K562 (cell line): ENCODE measurements around the gene ARHGAP42. TPM values are rescaled to one million over a fixed set of nuclear protein-coding genes. Genes with fewer than 3 reads are reported as not detected.

Experiments
- ATAC-seq: fragments of 200-7000 bp; cut with Tn5 transposase; 3 replicates; pipeline ENCODE4 v1.9.1; 2020; ENCODE audit warnings: moderate library complexity
- BruUV-seq: library from RNA; stranded (reverse); fragments of 400-500 nt; replicated peaks from 2 replicates; lab custom pipeline; 2021; lab: Mats Ljungman, UMichigan
- CTCF ChIA-PET: fragments of 300-600 bp; formaldehyde crosslinking; extraction: SDS; loops from one replicate; lab custom pipeline; 2021; ENCODE audit warnings: low intra/inter-chr PET ratio; lab: Yijun Ruan, JAX
- POLR2A ChIA-PET: fragments of 300-600, 350-650 bp; sonication (Branson Sonifier 250); formaldehyde crosslinking; extraction: SDS; loops from one replicate; lab custom pipeline; 2021; ENCODE audit warnings: antibody characterized with exemption, inconsistent platforms; lab: Yijun Ruan, JAX
- DNase-seq, 4 experiments: peaks; one replicate each; pipeline versions ENCODE4 v3.0.0 to v3.0.0-alpha.2; 2011 to 2018; ENCODE audit warnings: low spot score in 3 of 4, mixed read lengths in 3 of 4; ENCODE audit errors: extremely low read depth in 1 of 4
- FAIRE-seq: peaks from 2 replicates; lab custom pipeline; 2011; peaks lifted over from hg19 to GRCh38; lab: Jason Lieb, UNC
- H2AFZ ChIP-seq: 2 replicates; pipeline ENCODE4 v1.6.0; 2011; ENCODE audit warnings: low read depth, low read length, control low read depth, inconsistent platforms
- H3K27ac ChIP-seq: fragments of 200-600 bp; 3 replicates; pipeline ENCODE4 v1.8.0; 2011; ENCODE audit warnings: low read depth, mild to moderate bottlenecking, control low read depth, inconsistent platforms, low read length, moderate library complexity, mixed read lengths; ENCODE audit errors: extremely low read depth
- H3K27me3 ChIP-seq, 2 experiments: fragments of 300-600 bp in 1 of 2; 2 replicates in 1 of 2; 3 replicates in 1 of 2; pipeline versions ENCODE4 v1.6.0 to v1.8.0; 2011; ENCODE audit warnings: inconsistent platforms in 2 of 2, low read length in 2 of 2, mild to moderate bottlenecking in 1 of 2, mixed read lengths in 1 of 2, moderate library complexity in 1 of 2; ENCODE audit not compliant: control insufficient read depth in 2 of 2, insufficient read depth in 2 of 2
- H3K36me3 ChIP-seq: fragments of 300-600 bp; 3 replicates; pipeline ENCODE4 v1.8.0; 2011; ENCODE audit warnings: mild to moderate bottlenecking, low read length, inconsistent platforms; ENCODE audit not compliant: control insufficient read depth, insufficient read depth
- H3K4me1 ChIP-seq, 2 experiments: fragments of 200-600 bp in 1 of 2; replicated peaks in 1 of 2; 2 replicates in 1 of 2; 3 replicates in 1 of 2; pipeline versions ENCODE4 v1.5.1 to v1.8.0; 2011; ENCODE audit warnings: inconsistent platforms in 2 of 2, low read length in 2 of 2, mild to moderate bottlenecking in 1 of 2, mixed read lengths in 1 of 2, moderate library complexity in 1 of 2; ENCODE audit not compliant: control insufficient read depth in 2 of 2, insufficient read depth in 2 of 2
- H3K4me2 ChIP-seq: 2 replicates; pipeline ENCODE4 v1.6.1; 2011; ENCODE audit warnings: low read length, control low read depth, inconsistent platforms, mixed read lengths; ENCODE audit not compliant: insufficient read depth
- H3K4me3 ChIP-seq: fragments of 200-600 bp; sonication (generic), shearing (Covaris generic); 2 replicates; pipeline ENCODE4 v1.5.1; 2016; ENCODE audit warnings: control low read depth, inconsistent platforms
- H3K79me2 ChIP-seq: fragments of 200-600 bp; 3 replicates; pipeline ENCODE4 v1.8.0; 2011; ENCODE audit warnings: low read length, inconsistent platforms; ENCODE audit not compliant: control insufficient read depth, insufficient read depth
- H3K9ac ChIP-seq, 2 experiments: 2 replicates each; pipeline versions ENCODE4 v1.6.0 to v1.6.1; 2011; ENCODE audit warnings: low read depth in 2 of 2, low read length in 2 of 2, control low read depth in 1 of 2, inconsistent platforms in 1 of 2, mild to moderate bottlenecking in 1 of 2, mixed read lengths in 1 of 2; ENCODE audit not compliant: insufficient read depth in 1 of 2
- H3K9me1 ChIP-seq: one replicate; pipeline ENCODE4 v1.6.0; 2011; ENCODE audit warnings: inconsistent platforms, mild to moderate bottlenecking, low read length, moderate library complexity; ENCODE audit not compliant: control insufficient read depth, insufficient read depth
- H3K9me3 ChIP-seq: replicated peaks from 2 replicates; pipeline ENCODE4 v1.5.1; 2011; ENCODE audit warnings: low read depth, low read length, inconsistent platforms; ENCODE audit not compliant: control insufficient read depth, insufficient read depth
- H4K20me1 ChIP-seq: replicated peaks from 2 replicates; pipeline ENCODE4 v1.6.1; 2011; ENCODE audit warnings: low read length, inconsistent platforms, mixed read lengths; ENCODE audit not compliant: control insufficient read depth, insufficient read depth
- CBX5 ChIP-seq: IDR thresholded peaks from 2 replicates; pipeline ENCODE4 v1.6.1; 2014; ENCODE audit warnings: low read depth, borderline replicate concordance
- CEBPG ChIP-seq, 3 experiments: fragments of 200-800 bp in 1 of 3; sonication (Bioruptor generic) in 1 of 3; sonication (generic) in 1 of 3; formaldehyde crosslinking in 1 of 3; IDR thresholded peaks in 2 of 3; conservative IDR thresholded peaks in 1 of 3; 2 replicates each; pipeline versions ENCODE4 v1.6.1 to v1.8.0; 2016 to 2022; ENCODE audit warnings: missing compliant biosample characterization in 2 of 3, missing genetic modification characterization in 2 of 3, mild to moderate bottlenecking in 1 of 3, missing genetic modification reagents in 1 of 3
- HDAC2 ChIP-seq: fragments of 450-650 bp; IDR thresholded peaks from 2 replicates; pipeline ENCODE4 v1.6.1; 2016; ENCODE audit warnings: mild to moderate bottlenecking
- HDAC6 ChIP-seq: IDR thresholded peaks from 2 replicates; pipeline ENCODE4 v1.6.1; 2012; ENCODE audit warnings: low read depth, mild to moderate bottlenecking, control low read depth, inconsistent platforms, low read length, moderate library complexity
- LARP7 ChIP-seq: fragments of 450-650 bp; IDR thresholded peaks from 2 replicates; pipeline ENCODE4 v1.6.1; 2016
- NFE2 ChIP-seq: IDR thresholded peaks from 2 replicates; pipeline ENCODE4 v1.6.1; 2014; ENCODE audit warnings: antibody characterized with exemption, low read depth
- PTRF ChIP-seq: fragments of 450-650 bp; IDR thresholded peaks from 2 replicates; pipeline ENCODE4 v1.6.1; 2016; ENCODE audit warnings: mild to moderate bottlenecking, missing genetic modification characterization, missing compliant biosample characterization
- SMC3 ChIP-seq: conservative IDR thresholded peaks from 2 replicates; pipeline ENCODE4 v1.6.1; 2011; ENCODE audit warnings: low read depth, low read length, improper control_type of control experiment; ENCODE audit not compliant: insufficient read depth
- SRSF1 ChIP-seq: fragments of 200-400 bp; formaldehyde crosslinking; IDR thresholded peaks from 2 replicates; pipeline ENCODE4 v1.6.1; 2017; ENCODE audit warnings: mild to moderate bottlenecking, low read depth, low read length, moderate library complexity
- STAT5A ChIP-seq: IDR thresholded peaks from 2 replicates; pipeline ENCODE4 v1.6.1; 2012; ENCODE audit warnings: low read length, inconsistent platforms, borderline replicate concordance
- TCF7 ChIP-seq: sonication (generic); IDR thresholded peaks from 2 replicates; pipeline ENCODE4 v1.6.1; 2016; ENCODE audit warnings: antibody characterized with exemption, borderline replicate concordance
- U2AF1 ChIP-seq: fragments of 200-400 bp; formaldehyde crosslinking; optimal IDR thresholded peaks from 2 replicates; pipeline ENCODE3; 2017; ENCODE audit warnings: mild to moderate bottlenecking, low read depth, low read length, moderate library complexity
- ZNF384 ChIP-seq: IDR thresholded peaks from 2 replicates; pipeline ENCODE4 v1.6.1; 2012; ENCODE audit warnings: low read depth, low read length, improper control_type of control experiment
- WGBS: fragments of 100-300 bp; shearing (Covaris generic); methylation state at CpG from one replicate; pipeline ENCODE4 v1.1.6; 2016; ENCODE audit warnings: low coverage, mixed read lengths; ENCODE audit not compliant: insufficient coverage; ENCODE audit errors: missing lambda C conversion rate; 5-methylcytosine and 5-hydroxymethylcytosine counted together
- in situ Hi-C: fragments of 300-500 bp; cut with MboI; formaldehyde crosslinking; loops from 4 replicates; pipeline ENCODE4 v1.15.0; 2018; ENCODE audit warnings: inconsistent platforms, mixed read lengths
- intact Hi-C: fragments of 100-400 bp; cut with micrococcal nuclease; formaldehyde crosslinking; loops from 2 replicates; pipeline ENCODE4 v1.14.2; 2022
- polyA plus RNA-seq, 8 experiments: library from polyadenylated mRNA; depleted of rRNA in 4 of 8; stranded (reverse) in 5 of 8; unstranded in 3 of 8; fragments of >200 nt; fragmentation: Nextera tagmentation in 2 of 8; fragmentation: Illumina TruSeq in 1 of 8; extraction: Ambion mirVana in 2 of 8; extraction: Trizol in 1 of 8; gene quantifications; 2 replicates each; pipeline versions ENCODE4 v1.2.1 to v1.2.3, GENCODE V29; 2011 to 2014; ENCODE audit warnings: inconsistent platforms in 1 of 8, missing spikeins in 1 of 8
- total RNA-seq, 7 experiments: library from RNA; depleted of rRNA in 6 of 7; stranded (reverse); fragments of >200 nt in 6 of 7; fragmentation: Illumina TruSeq in 2 of 7; extraction: Trizol in 2 of 7; gene quantifications; 2 replicates each; pipeline versions ENCODE4 v1.2.1 to v1.2.3, GENCODE V29; 2011 to 2021; ENCODE audit warnings: low replicate concordance in 1 of 7
- TF ChIP-seq, protein P1 (sequence below): fragments of 250-450 bp; sonication (Bioruptor Pico); IDR thresholded peaks from 2 replicates; pipeline ENCODE4 v1.9.0; 2021; ENCODE audit warnings: mild to moderate bottlenecking
- TF ChIP-seq, protein P2 (sequence below): sonication (generic); formaldehyde crosslinking; IDR thresholded peaks from 2 replicates; pipeline ENCODE4 v1.5.0; 2020; ENCODE audit warnings: missing genetic modification reagents
- TF ChIP-seq, protein P3 (sequence below): sonication (generic); formaldehyde crosslinking; IDR thresholded peaks from 2 replicates; pipeline ENCODE4 v1.8.1; 2023; ENCODE audit warnings: mild to moderate bottlenecking, missing genetic modification reagents
- TF ChIP-seq, protein P4 (sequence below): fragments of 150-350 bp; conservative IDR thresholded peaks from 2 replicates; pipeline ENCODE4 v1.6.1; 2014; ENCODE audit warnings: low read length

The ARHGAP42 gene
- total and polyA plus RNA-seq, 9 of the 15 experiments (the other 6 are each of a cell fraction or from before 2014, with no cell fraction given), result 0.95 to 6.1 (median 2.4) TPM

DNA sequence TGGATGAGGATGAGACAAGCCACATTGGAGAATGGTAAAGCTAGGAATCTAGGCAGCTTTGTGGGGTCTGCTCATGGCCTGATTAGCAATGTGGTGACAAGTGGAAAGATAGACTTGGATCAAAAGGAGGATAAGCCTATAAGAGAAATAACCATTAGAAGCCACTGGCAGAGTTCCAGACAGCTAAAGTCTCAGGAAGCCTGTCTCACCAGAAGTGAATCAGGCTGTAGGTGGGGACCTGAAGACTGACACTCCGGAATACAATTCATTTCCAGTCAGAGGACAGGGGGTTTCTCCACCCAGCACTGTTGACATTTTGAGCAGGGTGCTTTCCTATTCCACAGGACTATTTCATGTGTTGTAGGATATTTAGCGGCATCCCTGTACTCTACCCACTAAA is 129.7 kb downstream of the ARHGAP42 start:
- TF ChIP-seq U2AF1 (no peak), CEBPG (CRISPR knock-in tag; IDR thresholded peaks at IDR 0.05) (no peak), CEBPG (tag; conservative IDR thresholded peaks at IDR 0.05 in 1 of 2, IDR thresholded peaks at IDR 0.05 in 1 of 2) (no peak), STAT5A (no peak), NFE2 (no peak), TCF7 (no peak), SRSF1 (no peak), HDAC2 (no peak), CBX5 (no peak), ZNF384 (no peak), PTRF (tag) (no peak), HDAC6 (no peak), LARP7 (no peak), SMC3 (no peak)
- TF ChIP-seq, protein P1, sequence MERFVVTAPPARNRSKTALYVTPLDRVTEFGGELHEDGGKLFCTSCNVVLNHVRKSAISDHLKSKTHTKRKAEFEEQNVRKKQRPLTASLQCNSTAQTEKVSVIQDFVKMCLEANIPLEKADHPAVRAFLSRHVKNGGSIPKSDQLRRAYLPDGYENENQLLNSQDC (CRISPR knock-in tag), result no peak
- TF ChIP-seq, protein P2, sequence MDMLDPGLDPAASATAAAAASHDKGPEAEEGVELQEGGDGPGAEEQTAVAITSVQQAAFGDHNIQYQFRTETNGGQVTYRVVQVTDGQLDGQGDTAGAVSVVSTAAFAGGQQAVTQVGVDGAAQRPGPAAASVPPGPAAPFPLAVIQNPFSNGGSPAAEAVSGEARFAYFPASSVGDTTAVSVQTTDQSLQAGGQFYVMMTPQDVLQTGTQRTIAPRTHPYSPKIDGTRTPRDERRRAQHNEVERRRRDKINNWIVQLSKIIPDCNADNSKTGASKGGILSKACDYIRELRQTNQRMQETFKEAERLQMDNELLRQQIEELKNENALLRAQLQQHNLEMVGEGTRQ (CRISPR knock-in tag), result no peak
- TF ChIP-seq, protein P3, sequence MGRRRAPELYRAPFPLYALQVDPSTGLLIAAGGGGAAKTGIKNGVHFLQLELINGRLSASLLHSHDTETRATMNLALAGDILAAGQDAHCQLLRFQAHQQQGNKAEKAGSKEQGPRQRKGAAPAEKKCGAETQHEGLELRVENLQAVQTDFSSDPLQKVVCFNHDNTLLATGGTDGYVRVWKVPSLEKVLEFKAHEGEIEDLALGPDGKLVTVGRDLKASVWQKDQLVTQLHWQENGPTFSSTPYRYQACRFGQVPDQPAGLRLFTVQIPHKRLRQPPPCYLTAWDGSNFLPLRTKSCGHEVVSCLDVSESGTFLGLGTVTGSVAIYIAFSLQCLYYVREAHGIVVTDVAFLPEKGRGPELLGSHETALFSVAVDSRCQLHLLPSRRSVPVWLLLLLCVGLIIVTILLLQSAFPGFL (CRISPR knock-in tag), result no peak
- TF ChIP-seq, protein P4, sequence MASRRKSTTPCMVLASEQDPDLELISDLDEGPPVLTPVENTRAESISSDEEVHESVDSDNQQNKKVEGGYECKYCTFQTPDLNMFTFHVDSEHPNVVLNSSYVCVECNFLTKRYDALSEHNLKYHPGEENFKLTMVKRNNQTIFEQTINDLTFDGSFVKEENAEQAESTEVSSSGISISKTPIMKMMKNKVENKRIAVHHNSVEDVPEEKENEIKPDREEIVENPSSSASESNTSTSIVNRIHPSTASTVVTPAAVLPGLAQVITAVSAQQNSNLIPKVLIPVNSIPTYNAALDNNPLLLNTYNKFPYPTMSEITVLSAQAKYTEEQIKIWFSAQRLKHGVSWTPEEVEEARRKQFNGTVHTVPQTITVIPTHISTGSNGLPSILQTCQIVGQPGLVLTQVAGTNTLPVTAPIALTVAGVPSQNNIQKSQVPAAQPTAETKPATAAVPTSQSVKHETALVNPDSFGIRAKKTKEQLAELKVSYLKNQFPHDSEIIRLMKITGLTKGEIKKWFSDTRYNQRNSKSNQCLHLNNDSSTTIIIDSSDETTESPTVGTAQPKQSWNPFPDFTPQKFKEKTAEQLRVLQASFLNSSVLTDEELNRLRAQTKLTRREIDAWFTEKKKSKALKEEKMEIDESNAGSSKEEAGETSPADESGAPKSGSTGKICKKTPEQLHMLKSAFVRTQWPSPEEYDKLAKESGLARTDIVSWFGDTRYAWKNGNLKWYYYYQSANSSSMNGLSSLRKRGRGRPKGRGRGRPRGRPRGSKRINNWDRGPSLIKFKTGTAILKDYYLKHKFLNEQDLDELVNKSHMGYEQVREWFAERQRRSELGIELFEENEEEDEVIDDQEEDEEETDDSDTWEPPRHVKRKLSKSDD, result no peak
- FAIRE-seq (no peak), ATAC-seq (no peak), DNase-seq (no peak)
- H3K36me3 ChIP-seq, result no peaks in the 10 kb centered on the region
- no peaks in the 10 kb centered on the region for H3K79me2 ChIP-seq
- POLR2A ChIA-PET, result no interaction called here
- intact Hi-C loops (no loop called here), in situ Hi-C loops (no loop called here)
- no peak overlapping the region for H3K27ac ChIP-seq
- H3K4me1 ChIP-seq, result no peaks in the 10 kb centered on the region
- H3K9ac ChIP-seq, result no peak overlapping the region
- WGBS, result 55% methylated on average over 2 of the region's 2 CpGs
- no peak overlapping the region for H3K4me3 ChIP-seq
- H3K9me3 ChIP-seq, result no peaks in the 10 kb centered on the region
- H2AFZ ChIP-seq, result no peak overlapping the region
- H3K9me1 ChIP-seq, result no peaks in the 10 kb centered on the region
- BruUV-seq, result no TSS peak
- H3K4me2 ChIP-seq, result no peak overlapping the region
- no peaks in the 10 kb centered on the region for H4K20me1 ChIP-seq
- no peaks in the 10 kb centered on the region for H3K27me3 ChIP-seq
- CTCF ChIA-PET, result no interaction called here
